ENCODE measurements around the gene MED16.

Gene MED16

GRCh38 chr19:907183-907853 lies 14.3 kb upstream of the MED16 start:
- DNase-seq (no peak), ATAC-seq (ENCODE audit: insufficient read depth, low read depth) (no peak)
- no peak overlapping the region for H3K9ac ChIP-seq (ENCODE audit: low read depth, low read length)
- H3K79me2 ChIP-seq (ENCODE audit: insufficient read depth, low read length), result peaks cover 46% of the 10 kb centered on the region
- H3K27ac ChIP-seq (ENCODE audit: low read length), result no peak overlapping the region
- H3K36me3 ChIP-seq (ENCODE audit: insufficient read depth, low read length), result no peaks in the 10 kb centered on the region; the same call in 1 of the 2 replicates
- no peak overlapping the region for H3K4me3 ChIP-seq (ENCODE audit: low read depth in 1 of 2, low read length in 2 of 2)
- peaks cover 21% of the 10 kb centered on the region for H4K20me1 ChIP-seq (ENCODE audit: insufficient read depth, low read length)
- H3K4me2 ChIP-seq (ENCODE audit: insufficient read depth, low read length), result no peak overlapping the region; the same call in 1 of the 2 replicates
- TF ChIP-seq EZH2 (IDR thresholded peaks at IDR 0.05; ENCODE audit: borderline replicate concordance, low read depth, low read length, severe bottlenecking), result no peak
- no peak for TF ChIP-seq CTCF (IDR thresholded peaks at IDR 0.05; ENCODE audit: borderline replicate concordance, extremely low read depth, low read length, poor library complexity, severe bottlenecking)
- H2AFZ ChIP-seq (ENCODE audit: low read depth, low read length), result no peak overlapping the region
- H3K9me3 ChIP-seq (ENCODE audit: insufficient read depth, low read length, severe bottlenecking), result no peaks in the 10 kb centered on the region
- H3K27me3 ChIP-seq (ENCODE audit: insufficient read depth, low read length, poor library complexity), result no peaks in the 10 kb centered on the region
- peaks cover 4% of the 10 kb centered on the region; the same call in 1 of the 2 replicates for H3K4me1 ChIP-seq (ENCODE audit: insufficient read depth, low read length)

- H3K27me3 ChIP-seq (ENCODE audit: insufficient read depth, low read length, poor library complexity), result no peaks in the 10 kb centered on the region
- H3K36me3 ChIP-seq (ENCODE audit: insufficient read depth, low read length), result peaks cover 5% of the 10 kb centered on the region; the same call in 1 of the 2 replicates
- H3K4me3 ChIP-seq (ENCODE audit: low read depth in 1 of 2, low read length in 2 of 2), result no peak overlapping the region
- H3K9me3 ChIP-seq (ENCODE audit: insufficient read depth, low read length, severe bottlenecking), result no peaks in the 10 kb centered on the region
- peaks cover 41% of the 10 kb centered on the region for H3K79me2 ChIP-seq (ENCODE audit: insufficient read depth, low read length)
- TF ChIP-seq EZH2 (IDR thresholded peaks at IDR 0.05; ENCODE audit: borderline replicate concordance, low read depth, low read length, severe bottlenecking) (no peak), CTCF (IDR thresholded peaks at IDR 0.05; ENCODE audit: borderline replicate concordance, extremely low read depth, low read length, poor library complexity, severe bottlenecking) (no peak)
- H3K4me1 ChIP-seq (ENCODE audit: insufficient read depth, low read length), result peaks cover 4% of the 10 kb centered on the region; the same call in 1 of the 2 replicates
- no peak for DNase-seq
- no peak overlapping the region for H3K27ac ChIP-seq (ENCODE audit: low read length)
- H2AFZ ChIP-seq (ENCODE audit: low read depth, low read length), result no peak overlapping the region
- H4K20me1 ChIP-seq (ENCODE audit: insufficient read depth, low read length), result peaks cover 23% of the 10 kb centered on the region
- no peak overlapping the region for H3K4me2 ChIP-seq (ENCODE audit: insufficient read depth, low read length)
- H3K9ac ChIP-seq (ENCODE audit: low read depth, low read length), result no peak overlapping the region
- ATAC-seq (ENCODE audit: insufficient read depth, low read depth), result no peak
Observed at GRCh38 chr19:906480-906879, 13.5 kb upstream of the MED16 start.

GRCh38 chr19:904545-904944 lies 11.6 kb upstream of the MED16 start:
- Histone ChIP-seq H3K9ac (ENCODE audit: low read depth, low read length) (no peak overlapping the region), H4K20me1 (ENCODE audit: insufficient read depth, low read length) (peaks cover 26% of the 10 kb centered on the region), H3K4me2 (ENCODE audit: insufficient read depth, low read length) (no peak overlapping the region), H3K79me2 (ENCODE audit: insufficient read depth, low read length) (peaks cover 29% of the 10 kb centered on the region), H2AFZ (ENCODE audit: low read depth, low read length) (no peak overlapping the region), H3K4me3 (ENCODE audit: low read depth in 1 of 2, low read length in 2 of 2) (no peak overlapping the region), H3K27ac (ENCODE audit: low read length) (no peak overlapping the region), H3K4me1 (ENCODE audit: insufficient read depth, low read length) (peaks cover 4% of the 10 kb centered on the region; the same call in 1 of the 2 replicates), H3K36me3 (ENCODE audit: insufficient read depth, low read length) (peaks cover 16% of the 10 kb centered on the region; the same call in 1 of the 2 replicates), H3K27me3 (ENCODE audit: insufficient read depth, low read length, poor library complexity) (no peaks in the 10 kb centered on the region), H3K9me3 (ENCODE audit: insufficient read depth, low read length, severe bottlenecking) (no peaks in the 10 kb centered on the region)
- no peak for DNase-seq
- ATAC-seq (ENCODE audit: insufficient read depth, low read depth), result no peak
- TF ChIP-seq CTCF (IDR thresholded peaks at IDR 0.05; ENCODE audit: borderline replicate concordance, extremely low read depth, low read length, poor library complexity, severe bottlenecking) (no peak), EZH2 (IDR thresholded peaks at IDR 0.05; ENCODE audit: borderline replicate concordance, low read depth, low read length, severe bottlenecking) (no peak)
